CD4-positive, CD25-positive, alpha-beta regulatory T cell (primary cell): ENCODE results near the gene TRIP13. TPM values are rescaled to one million over a fixed set of nuclear protein-coding genes. Genes with fewer than 3 reads are reported as not detected.
"Not testable (repeated sequence)": the region's sequence is repeated elsewhere in the genome, so short reads cannot be mapped to it uniquely, and the experiment has no call there.

Experiments
- ATAC-seq, 2 donors: fragments of 150-1000 bp; cut with Tn5 transposase; one replicate each; pipeline ENCODE4 v1.10.0; 2021; ENCODE audit warnings: low read depth in 2 of 2, moderate number of reproducible peaks in 2 of 2, moderate library complexity in 1 of 2
- DNase-seq, 3 donors: peaks; one replicate each; pipeline versions ENCODE4 v3.0.0 to v3.0.0-alpha.2; 2012 to 2022; ENCODE audit warnings: mixed read lengths in 1 of 3
- H3K27ac ChIP-seq: one replicate; pipeline ENCODE4 v1.7.0; 2013; ENCODE audit warnings: mild to moderate bottlenecking, low read length; ENCODE audit not compliant: insufficient read depth, poor library complexity, severe bottlenecking
- H3K27me3 ChIP-seq: one replicate; pipeline ENCODE4 v1.7.0; 2013; ENCODE audit warnings: low read length; ENCODE audit not compliant: control insufficient read depth, insufficient read depth
- H3K36me3 ChIP-seq: one replicate; pipeline ENCODE4 v1.7.0; 2013; ENCODE audit warnings: mild to moderate bottlenecking, low read length, moderate library complexity; ENCODE audit not compliant: control insufficient read depth, insufficient read depth
- H3K4me1 ChIP-seq: 2 replicates; pipeline ENCODE4 v1.7.0; 2013; ENCODE audit warnings: mild to moderate bottlenecking, low read length; ENCODE audit not compliant: insufficient read depth, control insufficient read depth, poor library complexity, severe bottlenecking
- H3K4me3 ChIP-seq: one replicate; pipeline ENCODE4 v1.7.0; 2013; ENCODE audit warnings: low read depth, mild to moderate bottlenecking, low read length, moderate library complexity
- H3K9me3 ChIP-seq, 2 experiments: 1 replicate in 1 of 2; 2 replicates in 1 of 2; pipeline ENCODE4 v1.7.0; 2013; ENCODE audit warnings: low read length in 2 of 2, mild to moderate bottlenecking in 1 of 2, moderate library complexity in 1 of 2; ENCODE audit not compliant: control insufficient read depth in 2 of 2
- H3K27ac Mint-ChIP-seq, 3 donors: one replicate each; pipeline ENCODE4 v1.8.0; 2020 to 2022; ENCODE audit warnings: mild to moderate bottlenecking in 3 of 3, mixed read lengths in 3 of 3, moderate library complexity in 2 of 3
- H3K27me3 Mint-ChIP-seq: one replicate; pipeline ENCODE4 v1.8.0; 2022; ENCODE audit warnings: mild to moderate bottlenecking, mixed read lengths
- H3K36me3 Mint-ChIP-seq: one replicate; pipeline ENCODE4 v1.8.0; 2020; ENCODE audit warnings: mixed read lengths
- H3K4me1 Mint-ChIP-seq, 4 donors: one replicate each; pipeline ENCODE4 v1.8.0; 2020 to 2022; ENCODE audit warnings: mixed read lengths in 4 of 4, mild to moderate bottlenecking in 1 of 4
- H3K4me3 Mint-ChIP-seq, 4 donors: one replicate each; pipeline ENCODE4 v1.8.0; 2020 to 2022; ENCODE audit warnings: mild to moderate bottlenecking in 4 of 4, mixed read lengths in 4 of 4, moderate library complexity in 3 of 4
- H3K9me3 Mint-ChIP-seq, 7 donors: one replicate each; pipeline ENCODE4 v1.8.0; 2020 to 2022; ENCODE audit warnings: mixed read lengths in 7 of 7, mild to moderate bottlenecking in 3 of 7, moderate library complexity in 2 of 7
- polyA plus RNA-seq, 4 donors: library from polyadenylated mRNA; unstranded; fragments of 300-500 nt; fragmentation: Illumina TruSeq; gene quantifications; one replicate each; pipeline ENCODE4 v1.2.3, GENCODE V29; 2021
- total RNA-seq: library from RNA; stranded (reverse); gene quantifications from one replicate; pipeline ENCODE4 v1.2.3, GENCODE V29; 2022

Gene TRIP13
- total and polyA plus RNA-seq, 5 donors from 2014 or later: 1.1 to 1.7 (median 1.3) TPM

- no peak for ATAC-seq
- H3K27ac Mint-ChIP-seq: peak overlapping the region in 1 of 3 donors; percentile 78
Observed at GRCh38 chr5:852431-853401, 40.0 kb upstream of the TRIP13 start.

GRCh38 chr5:853416-854090 lies 39.1 kb upstream of the TRIP13 start:
- ATAC-seq, H3K27ac ChIP-seq, H3K4me1 Mint-ChIP-seq, H3K27ac Mint-ChIP-seq, H3K9me3 Mint-ChIP-seq, H3K36me3 ChIP-seq, H3K9me3 ChIP-seq, H3K36me3 Mint-ChIP-seq, DNase-seq, H3K27me3 Mint-ChIP-seq, H3K4me3 ChIP-seq, H3K4me3 Mint-ChIP-seq, H3K27me3 ChIP-seq, H3K4me1 ChIP-seq: not testable (repeated sequence)

More at GRCh38 chr5:852431-853401, 40.0 kb upstream of the TRIP13 start:
- H3K4me3 ChIP-seq: no peak overlapping the region
- Mint-ChIP-seq H3K4me3 (no peak overlapping the region), H3K27me3 (no peaks in the 10 kb centered on the region), H3K4me1 (peaks cover 0 to 3% (median 0%) of the 10 kb centered on the region in 4 donors), H3K9me3 (peaks cover 0 to 2% (median 0%) of the 10 kb centered on the region in 7 donors), H3K36me3 (no peaks in the 10 kb centered on the region)
- no peaks in the 10 kb centered on the region for H3K4me1 ChIP-seq
- no peak for DNase-seq
- H3K27ac ChIP-seq: no peak overlapping the region
- H3K9me3 ChIP-seq: no peaks in the 10 kb centered on the region
- no peaks in the 10 kb centered on the region for H3K36me3 ChIP-seq
- no peaks in the 10 kb centered on the region for H3K27me3 ChIP-seq

DNA sequence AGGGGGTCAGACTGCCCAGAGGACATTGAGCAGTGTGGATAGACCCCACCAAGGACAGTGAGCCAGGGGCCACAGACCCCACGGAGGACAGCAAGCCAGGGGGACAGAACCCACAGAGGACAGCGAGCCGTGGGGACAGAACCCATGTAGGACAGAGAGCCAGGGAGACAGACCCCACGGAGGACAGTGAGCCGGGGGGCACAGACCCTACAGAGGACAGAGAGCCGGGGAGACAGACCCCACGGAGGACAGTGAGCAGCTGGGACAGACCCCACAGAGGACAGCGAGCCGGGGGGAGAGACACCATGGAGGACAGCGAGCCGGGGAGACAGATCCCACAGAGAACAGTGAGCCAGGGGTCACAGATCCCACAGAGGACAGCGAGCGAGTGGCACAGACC lies 38.5 kb upstream of the TRIP13 start:
- Mint-ChIP-seq H3K9me3 (peaks cover 0 to 2% (median 0%) of the 10 kb centered on the region in 7 donors), H3K4me1 (peaks cover 0 to 4% (median 1%) of the 10 kb centered on the region in 4 donors), H3K4me3 (no peak overlapping the region), H3K27me3 (no peaks in the 10 kb centered on the region), H3K27ac (peak overlapping the region in 1 of 3 donors; percentile 52), H3K36me3 (no peaks in the 10 kb centered on the region)
- no peak overlapping the region for H3K4me3 ChIP-seq
- DNase-seq: no peak
- H3K9me3 ChIP-seq: no peaks in the 10 kb centered on the region
- H3K4me1 ChIP-seq: no peaks in the 10 kb centered on the region
- no peaks in the 10 kb centered on the region for H3K36me3 ChIP-seq
- no peak for ATAC-seq
- H3K27ac ChIP-seq: no peak overlapping the region
- H3K27me3 ChIP-seq: no peaks in the 10 kb centered on the region

GRCh38 chr5:854966-855743 lies 37.5 kb upstream of the TRIP13 start:
- no peak for ATAC-seq
- no peaks in the 10 kb centered on the region for H3K27me3 Mint-ChIP-seq

GRCh38 chr5:855771-856530 lies 36.7 kb upstream of the TRIP13 start:
- ATAC-seq: peak in 1 of 2 donors; percentile 23
- peak in 1 of 3 donors; percentile 16 for DNase-seq

More at GRCh38 chr5:854966-855743, 37.5 kb upstream of the TRIP13 start:
- H3K36me3 Mint-ChIP-seq: no peaks in the 10 kb centered on the region
- no peak overlapping the region for H3K27ac Mint-ChIP-seq
- H3K27me3 ChIP-seq: no peaks in the 10 kb centered on the region
- no peak for DNase-seq
- H3K4me3 Mint-ChIP-seq: no peak overlapping the region
- peaks cover 0 to 4% (median 1%) of the 10 kb centered on the region in 4 donors for H3K4me1 Mint-ChIP-seq
- no peaks in the 10 kb centered on the region for H3K9me3 ChIP-seq
- no peak overlapping the region for H3K4me3 ChIP-seq
- no peaks in the 10 kb centered on the region for H3K4me1 ChIP-seq
- no peak overlapping the region for H3K27ac ChIP-seq
- peaks cover 0 to 2% (median 0%) of the 10 kb centered on the region in 7 donors for H3K9me3 Mint-ChIP-seq
- no peaks in the 10 kb centered on the region for H3K36me3 ChIP-seq

GRCh38 chr5:856531-857425 lies 35.9 kb upstream of the TRIP13 start:
- no peak overlapping the region for H3K27ac ChIP-seq

More at GRCh38 chr5:855771-856530, 36.7 kb upstream of the TRIP13 start:
- Mint-ChIP-seq H3K27ac (no peak overlapping the region), H3K9me3 (peaks cover 0 to 2% (median 0%) of the 10 kb centered on the region in 7 donors), H3K4me1 (peaks cover 0 to 4% (median 1%) of the 10 kb centered on the region in 4 donors), H3K27me3 (no peaks in the 10 kb centered on the region), H3K4me3 (no peak overlapping the region), H3K36me3 (no peaks in the 10 kb centered on the region)
- Histone ChIP-seq H3K27ac (no peak overlapping the region), H3K4me3 (no peak overlapping the region), H3K9me3 (no peaks in the 10 kb centered on the region), H3K36me3 (no peaks in the 10 kb centered on the region), H3K4me1 (no peaks in the 10 kb centered on the region), H3K27me3 (no peaks in the 10 kb centered on the region)

More at GRCh38 chr5:856531-857425, 35.9 kb upstream of the TRIP13 start:
- Histone ChIP-seq H3K36me3 (no peaks in the 10 kb centered on the region), H3K9me3 (no peaks in the 10 kb centered on the region), H3K4me1 (no peaks in the 10 kb centered on the region), H3K27me3 (no peaks in the 10 kb centered on the region), H3K4me3 (no peak overlapping the region)
- Mint-ChIP-seq H3K36me3 (no peaks in the 10 kb centered on the region), H3K27ac (no peak overlapping the region), H3K9me3 (peaks cover 0 to 2% (median 0%) of the 10 kb centered on the region in 7 donors), H3K27me3 (no peaks in the 10 kb centered on the region), H3K4me3 (no peak overlapping the region), H3K4me1 (peaks cover 0 to 4% (median 1%) of the 10 kb centered on the region in 4 donors)
- ATAC-seq: no peak
- no peak for DNase-seq
